ENCODE data around the gene C7orf33.
"Not testable (repeated sequence)": the region's sequence is repeated elsewhere in the genome, so short reads cannot be mapped to it uniquely, and the experiment has no call there.

C7orf33 gene

GRCh38 chr7:148570973-148571372 is 19.6 kb upstream of the C7orf33 start:
- not testable (repeated sequence) for H3K23ac ChIP-seq (ENCODE audit: low read depth, low read length, poor library complexity); H3K4me3 ChIP-seq (ENCODE audit: low read length in 2 of 2); H2BK12ac ChIP-seq (ENCODE audit: low read length); H4K8ac ChIP-seq (ENCODE audit: low read depth, low read length); H3K27ac ChIP-seq (replicated peaks; ENCODE audit: low read length); H3K9ac ChIP-seq (ENCODE audit: low read depth, low read length, poor library complexity); H3K18ac ChIP-seq (ENCODE audit: low read length); H2BK5ac ChIP-seq (ENCODE audit: low read length); H4K91ac ChIP-seq (ENCODE audit: low read depth, low read length, poor library complexity); H2AK5ac ChIP-seq (ENCODE audit: low read depth, low read length); H3K4ac ChIP-seq (ENCODE audit: low read length); H3K4me2 ChIP-seq (ENCODE audit: insufficient read depth, low read length, poor library complexity, severe bottlenecking); H2BK120ac ChIP-seq (ENCODE audit: low read depth, low read length); H3K36me3 ChIP-seq (replicated peaks in 1 of 2; ENCODE audit: control insufficient read depth in 2 of 2, insufficient read depth in 2 of 2, low read length in 2 of 2); H3K4me1 ChIP-seq (ENCODE audit: control insufficient read depth in 2 of 2, insufficient read depth in 1 of 2, low read depth in 1 of 2, low read length in 2 of 2); DNase-seq (ENCODE audit: low spot score); H2BK15ac ChIP-seq (ENCODE audit: low read length); H3K14ac ChIP-seq (ENCODE audit: low read length); H3K9me3 ChIP-seq (replicated peaks in 1 of 2; ENCODE audit: control insufficient read depth in 2 of 2, insufficient read depth in 1 of 2, low read depth in 1 of 2, low read length in 2 of 2); H3K79me1 ChIP-seq (ENCODE audit: low read depth, low read length); H3K27me3 ChIP-seq (ENCODE audit: control insufficient read depth in 3 of 3, insufficient read depth in 3 of 3, low read depth in 1 of 3, low read length in 3 of 3); H2AFZ ChIP-seq (ENCODE audit: low read length)
- no CpG with 5 or more reads among the region's 3 CpGs for WGBS, 2 donors (ENCODE audit: extremely low coverage in 2 of 2, insufficient read length in 2 of 2, insufficient replicate concordance in 1 of 2)

GRCh38 chr7:148571381-148571780 is 19.2 kb upstream of the C7orf33 start:
- H3K27ac ChIP-seq (replicated peaks; ENCODE audit: low read length): no peak overlapping the region
- no peak overlapping the region for H3K4ac ChIP-seq (ENCODE audit: low read length)
- no peak overlapping the region for H2BK12ac ChIP-seq (ENCODE audit: low read length)
- H3K23ac ChIP-seq (ENCODE audit: low read depth, low read length, poor library complexity): no peak overlapping the region
- no peak overlapping the region for H2AFZ ChIP-seq (ENCODE audit: low read length)
- H4K91ac ChIP-seq (ENCODE audit: low read depth, low read length, poor library complexity): no peak overlapping the region
- no peak overlapping the region for H3K18ac ChIP-seq (ENCODE audit: low read length)
- no peak for DNase-seq (ENCODE audit: low spot score)
- H3K14ac ChIP-seq (ENCODE audit: low read length): no peak overlapping the region
- peaks cover 0 to 3% of the 10 kb centered on the region in 2 donors for H3K4me1 ChIP-seq (ENCODE audit: control insufficient read depth in 2 of 2, insufficient read depth in 1 of 2, low read depth in 1 of 2, low read length in 2 of 2)
- no peaks in the 10 kb centered on the region for H3K79me1 ChIP-seq (ENCODE audit: low read depth, low read length)
- no peak overlapping the region for H2BK5ac ChIP-seq (ENCODE audit: low read length)
- H3K4me3 ChIP-seq (ENCODE audit: low read length in 2 of 2): no peak overlapping the region
- no peaks in the 10 kb centered on the region for H3K36me3 ChIP-seq (replicated peaks in 1 of 2; ENCODE audit: control insufficient read depth in 2 of 2, insufficient read depth in 2 of 2, low read length in 2 of 2)
- no peaks in the 10 kb centered on the region for H3K9me3 ChIP-seq (replicated peaks in 1 of 2; ENCODE audit: control insufficient read depth in 2 of 2, insufficient read depth in 1 of 2, low read depth in 1 of 2, low read length in 2 of 2)
- H2BK15ac ChIP-seq (ENCODE audit: low read length): no peak overlapping the region
- no CpG with 5 or more reads among the region's 9 CpGs for WGBS, 2 donors (ENCODE audit: extremely low coverage in 2 of 2, insufficient read length in 2 of 2, insufficient replicate concordance in 1 of 2)
- no peak overlapping the region for H2AK5ac ChIP-seq (ENCODE audit: low read depth, low read length)
- no peak overlapping the region for H2BK120ac ChIP-seq (ENCODE audit: low read depth, low read length)
- H3K9ac ChIP-seq (ENCODE audit: low read depth, low read length, poor library complexity): no peak overlapping the region
- H3K27me3 ChIP-seq (ENCODE audit: control insufficient read depth in 3 of 3, insufficient read depth in 3 of 3, low read depth in 1 of 3, low read length in 3 of 3): no peaks in the 10 kb centered on the region
- H4K8ac ChIP-seq (ENCODE audit: low read depth, low read length): no peak overlapping the region
- H3K4me2 ChIP-seq (ENCODE audit: insufficient read depth, low read length, poor library complexity, severe bottlenecking): no peak overlapping the region

- H2AFZ ChIP-seq (ENCODE audit: low read length): no peak overlapping the region
- no peak overlapping the region for H2AK5ac ChIP-seq (ENCODE audit: low read depth, low read length)
- no peak overlapping the region for H2BK5ac ChIP-seq (ENCODE audit: low read length)
- H3K79me1 ChIP-seq (ENCODE audit: low read depth, low read length): no peaks in the 10 kb centered on the region
- H2BK15ac ChIP-seq (ENCODE audit: low read length): no peak overlapping the region
- no peaks in the 10 kb centered on the region for H3K9me3 ChIP-seq (replicated peaks in 1 of 2; ENCODE audit: control insufficient read depth in 2 of 2, insufficient read depth in 1 of 2, low read depth in 1 of 2, low read length in 2 of 2)
- H3K27ac ChIP-seq (replicated peaks; ENCODE audit: low read length): no peak overlapping the region
- no peak overlapping the region for H3K18ac ChIP-seq (ENCODE audit: low read length)
- no peak overlapping the region for H3K4me2 ChIP-seq (ENCODE audit: insufficient read depth, low read length, poor library complexity, severe bottlenecking)
- DNase-seq (ENCODE audit: low spot score): no peak
- no peak overlapping the region for H4K8ac ChIP-seq (ENCODE audit: low read depth, low read length)
- no peaks in the 10 kb centered on the region for H3K27me3 ChIP-seq (ENCODE audit: control insufficient read depth in 3 of 3, insufficient read depth in 3 of 3, low read depth in 1 of 3, low read length in 3 of 3)
- no peak overlapping the region for H4K91ac ChIP-seq (ENCODE audit: low read depth, low read length, poor library complexity)
- peaks cover 0 to 3% of the 10 kb centered on the region in 2 donors for H3K4me1 ChIP-seq (ENCODE audit: control insufficient read depth in 2 of 2, insufficient read depth in 1 of 2, low read depth in 1 of 2, low read length in 2 of 2)
- H2BK120ac ChIP-seq (ENCODE audit: low read depth, low read length): no peak overlapping the region
- H3K23ac ChIP-seq (ENCODE audit: low read depth, low read length, poor library complexity): no peak overlapping the region
- no CpG with 5 or more reads among the region's 9 CpGs for WGBS, 2 donors (ENCODE audit: extremely low coverage in 2 of 2, insufficient read length in 2 of 2, insufficient replicate concordance in 1 of 2)
- no peak overlapping the region for H3K14ac ChIP-seq (ENCODE audit: low read length)
- no peak overlapping the region for H3K4me3 ChIP-seq (ENCODE audit: low read length in 2 of 2)
- no peaks in the 10 kb centered on the region for H3K36me3 ChIP-seq (replicated peaks in 1 of 2; ENCODE audit: control insufficient read depth in 2 of 2, insufficient read depth in 2 of 2, low read length in 2 of 2)
- no peak overlapping the region for H3K4ac ChIP-seq (ENCODE audit: low read length)
- no peak overlapping the region for H2BK12ac ChIP-seq (ENCODE audit: low read length)
- H3K9ac ChIP-seq (ENCODE audit: low read depth, low read length, poor library complexity): no peak overlapping the region
Measured at GRCh38 chr7:148572067-148572522, 18.5 kb upstream of the C7orf33 start.

- H3K4me2 ChIP-seq (ENCODE audit: insufficient read depth, low read length, poor library complexity, severe bottlenecking); H2BK15ac ChIP-seq (ENCODE audit: low read length); H4K8ac ChIP-seq (ENCODE audit: low read depth, low read length); H3K27me3 ChIP-seq (ENCODE audit: control insufficient read depth in 3 of 3, insufficient read depth in 3 of 3, low read depth in 1 of 3, low read length in 3 of 3); DNase-seq (ENCODE audit: low spot score); H3K18ac ChIP-seq (ENCODE audit: low read length); H2AK5ac ChIP-seq (ENCODE audit: low read depth, low read length); H2BK120ac ChIP-seq (ENCODE audit: low read depth, low read length); H3K36me3 ChIP-seq (replicated peaks in 1 of 2; ENCODE audit: control insufficient read depth in 2 of 2, insufficient read depth in 2 of 2, low read length in 2 of 2); H2BK12ac ChIP-seq (ENCODE audit: low read length); H3K79me1 ChIP-seq (ENCODE audit: low read depth, low read length); H3K14ac ChIP-seq (ENCODE audit: low read length); H3K9ac ChIP-seq (ENCODE audit: low read depth, low read length, poor library complexity); H3K9me3 ChIP-seq (replicated peaks in 1 of 2; ENCODE audit: control insufficient read depth in 2 of 2, insufficient read depth in 1 of 2, low read depth in 1 of 2, low read length in 2 of 2); H3K4me3 ChIP-seq (ENCODE audit: low read length in 2 of 2); H2AFZ ChIP-seq (ENCODE audit: low read length); H3K4me1 ChIP-seq (ENCODE audit: control insufficient read depth in 2 of 2, insufficient read depth in 1 of 2, low read depth in 1 of 2, low read length in 2 of 2); H3K27ac ChIP-seq (replicated peaks; ENCODE audit: low read length); H2BK5ac ChIP-seq (ENCODE audit: low read length); H3K4ac ChIP-seq (ENCODE audit: low read length); H4K91ac ChIP-seq (ENCODE audit: low read depth, low read length, poor library complexity); H3K23ac ChIP-seq (ENCODE audit: low read depth, low read length, poor library complexity): not testable (repeated sequence)
Measured at GRCh38 chr7:148573581-148573980, 17.0 kb upstream of the C7orf33 start.
